ENCODE results near the gene RAB22A.
"Not testable (repeated sequence)": the region's sequence is repeated elsewhere in the genome, so short reads cannot be mapped to it uniquely, and the experiment has no call there.

RAB22A gene

DNA sequence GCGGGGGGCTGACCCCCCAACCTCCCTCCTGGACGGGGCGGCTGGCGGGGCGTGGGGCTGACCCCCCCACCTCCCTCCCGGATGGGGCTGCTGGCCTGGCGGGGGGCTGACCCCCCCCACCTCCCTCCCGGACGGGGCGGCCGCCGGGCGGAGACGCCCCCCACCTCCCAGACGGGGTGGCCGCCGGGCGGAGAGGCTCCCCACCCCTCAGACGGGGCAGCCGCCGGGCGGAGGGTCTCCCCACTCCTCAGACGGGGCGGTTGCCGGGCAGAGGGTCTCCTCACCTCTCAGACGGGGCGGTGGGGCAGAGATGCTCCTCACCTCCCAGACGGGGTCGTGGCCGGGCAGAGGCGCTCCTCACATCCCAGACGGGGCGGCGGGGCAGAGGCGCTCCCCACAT lies 104.7 kb downstream of the RAB22A start:
- DNase-seq (ENCODE audit: low read depth in 2 of 2), result not testable (repeated sequence)

DNA sequence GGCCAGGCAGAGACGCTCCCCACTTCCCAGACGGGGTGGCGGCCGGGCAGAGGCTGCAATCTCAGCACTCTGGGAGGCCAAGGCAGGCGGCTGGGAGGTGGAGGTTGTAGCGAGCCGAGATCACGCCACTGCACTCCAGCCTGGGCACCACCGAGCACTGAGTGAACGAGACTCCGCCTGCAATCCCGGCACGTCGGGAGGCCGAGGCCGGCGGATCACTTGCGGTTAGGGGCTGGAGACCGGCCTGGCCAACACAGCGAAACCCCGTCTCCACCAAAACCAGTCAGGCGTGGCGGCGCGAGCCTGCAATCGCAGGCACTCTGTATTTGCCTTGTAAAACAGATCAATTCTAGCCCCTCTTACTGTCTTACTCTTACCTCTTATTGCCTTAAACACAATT lies 105.3 kb downstream of the RAB22A start:
- not testable (repeated sequence) for DNase-seq (ENCODE audit: low read depth in 2 of 2)

DNA sequence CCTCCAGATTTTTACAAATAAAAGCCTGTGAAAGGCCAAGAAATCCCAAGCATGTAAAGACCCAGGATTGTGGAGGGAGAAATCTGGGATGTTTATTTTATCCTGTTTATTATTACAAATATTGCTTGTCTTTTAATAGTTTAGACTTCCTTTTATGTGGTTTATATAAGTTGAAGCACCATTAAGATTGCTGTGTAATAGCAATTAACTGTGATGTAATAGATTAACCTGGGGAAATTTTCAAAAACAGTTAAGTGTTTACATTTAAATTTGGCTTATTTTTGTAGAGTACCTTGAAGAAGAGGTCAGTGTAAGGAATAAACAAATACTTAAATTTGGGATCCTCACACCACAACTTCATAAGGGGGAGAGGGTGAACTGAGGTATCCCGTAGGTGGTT lies 106.5 kb downstream of the RAB22A start:
- DNase-seq (ENCODE audit: low read depth in 2 of 2), result no peak

DNA sequence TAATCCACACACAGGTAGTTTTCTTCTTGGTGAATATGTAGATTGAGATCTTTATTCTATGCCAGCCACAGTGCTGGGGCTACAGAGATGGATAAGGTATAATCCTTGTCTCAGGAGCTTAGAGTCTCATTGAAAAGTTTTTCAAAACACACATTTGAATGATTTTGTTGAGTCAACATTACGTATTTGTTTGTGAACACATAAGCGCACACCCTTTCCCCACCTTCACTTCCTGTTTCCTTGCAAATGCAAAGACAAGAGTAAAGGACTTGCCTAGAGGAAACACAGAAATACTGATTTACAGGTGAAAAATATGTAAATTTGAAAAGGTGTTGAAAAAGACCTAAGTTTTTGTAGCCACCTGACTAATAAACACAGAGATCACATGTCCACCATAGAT lies 107.3 kb downstream of the RAB22A start:
- no peak for DNase-seq (ENCODE audit: low read depth in 2 of 2)

All from stimulated activated CD4-positive, alpha-beta T cell treated with anti-CD3 and anti-CD28 coated beads, Interleukin-15, amount 100 ng/mL, for 48 hours (primary cell).